ENCODE measurements around the gene DPF3. TPM values are rescaled to one million over a fixed set of nuclear protein-coding genes. Genes with fewer than 3 reads are reported as not detected.
A peak's percentile ranks its signal among the peaks of the same experiment; 100 is the strongest.

DPF3 gene
- total RNA-seq, 2 donors from 2014 or later: 0.78 to 4.0 TPM

GRCh38 chr14:72595152-72595862 lies 298.6 kb downstream of the DPF3 start:
- no peak for ATAC-seq
- H3K4me1 ChIP-seq: no peaks in the 10 kb centered on the region
- no peak overlapping the region for H3K4me3 ChIP-seq
- 86 to 87% methylated on average over 8 of the region's 8 CpGs for WGBS, 2 donors
- TF ChIP-seq CTCF (IDR thresholded peaks at IDR 0.05) (no peak), POLR2A (IDR thresholded peaks at IDR 0.05) (no peak)
- DNase-seq: no peak
- no peaks in the 10 kb centered on the region for H3K27me3 ChIP-seq
- no peak overlapping the region for H3K27ac ChIP-seq
- intact Hi-C loops (cut with DNase I): no loop called here
- no peaks in the 10 kb centered on the region for H3K9me3 ChIP-seq
- H3K36me3 ChIP-seq (replicated peaks in 1 of 2; ENCODE audit: insufficient read depth in 1 of 2, low read depth in 2 of 2): no peaks in the 10 kb centered on the region

GRCh38 chr14:72594099-72594901 lies 299.6 kb downstream of the DPF3 start:
- DNase-seq (no peak), ATAC-seq (no peak)
- intact Hi-C loops (cut with DNase I): no loop called here
- no peak for TF ChIP-seq POLR2A (IDR thresholded peaks at IDR 0.05)
- TF ChIP-seq CTCF (IDR thresholded peaks at IDR 0.05): no peak
- no peaks in the 10 kb centered on the region for H3K4me1 ChIP-seq
- no peak overlapping the region for H3K4me3 ChIP-seq
- no peaks in the 10 kb centered on the region for H3K9me3 ChIP-seq
- 77 to 87% methylated on average over 14 of the region's 14 CpGs for WGBS, 2 donors
- no peak overlapping the region for H3K27ac ChIP-seq
- H3K27me3 ChIP-seq: no peaks in the 10 kb centered on the region
- H3K36me3 ChIP-seq (replicated peaks in 1 of 2; ENCODE audit: insufficient read depth in 1 of 2, low read depth in 2 of 2): no peaks in the 10 kb centered on the region

- no peaks in the 10 kb centered on the region for H3K27me3 ChIP-seq
- no peak overlapping the region for H3K27ac ChIP-seq
- no peaks in the 10 kb centered on the region for H3K9me3 ChIP-seq
- no peak overlapping the region for H3K4me3 ChIP-seq
- intact Hi-C loops (cut with DNase I): no loop called here
- WGBS, 2 donors: 69 to 91% methylated on average over 4 of the region's 4 CpGs
- no peaks in the 10 kb centered on the region for H3K4me1 ChIP-seq
- no peak for TF ChIP-seq CTCF (IDR thresholded peaks at IDR 0.05)
- no peak for ATAC-seq
- peak in 1 of 4 donors; percentile 4 for DNase-seq
- H3K36me3 ChIP-seq (replicated peaks in 1 of 2; ENCODE audit: insufficient read depth in 1 of 2, low read depth in 2 of 2): no peaks in the 10 kb centered on the region
Observed at GRCh38 chr14:72591391-72591790, 302.5 kb downstream of the DPF3 start.

- intact Hi-C loops (cut with DNase I): no loop called here
Observed at GRCh38 chr14:72590577-72590976, 303.3 kb downstream of the DPF3 start.

More at GRCh38 chr14:72590577-72590976, 303.3 kb downstream of the DPF3 start:
- TF ChIP-seq POLR2A (IDR thresholded peaks at IDR 0.05): no peak
- no peak for TF ChIP-seq CTCF (IDR thresholded peaks at IDR 0.05)
- Histone ChIP-seq H3K4me1 (no peaks in the 10 kb centered on the region), H3K27me3 (no peaks in the 10 kb centered on the region), H3K4me3 (no peak overlapping the region), H3K36me3 (replicated peaks in 1 of 2; ENCODE audit: insufficient read depth in 1 of 2, low read depth in 2 of 2) (no peaks in the 10 kb centered on the region), H3K27ac (no peak overlapping the region), H3K9me3 (no peaks in the 10 kb centered on the region)
- DNase-seq (peak in 1 of 4 donors; percentile 4), ATAC-seq (no peak)
- WGBS, 2 donors: 77 to 82% methylated on average over 7 of the region's 7 CpGs
